ENCODE measurements around the gene C12orf60.

C12orf60 gene

DNA sequence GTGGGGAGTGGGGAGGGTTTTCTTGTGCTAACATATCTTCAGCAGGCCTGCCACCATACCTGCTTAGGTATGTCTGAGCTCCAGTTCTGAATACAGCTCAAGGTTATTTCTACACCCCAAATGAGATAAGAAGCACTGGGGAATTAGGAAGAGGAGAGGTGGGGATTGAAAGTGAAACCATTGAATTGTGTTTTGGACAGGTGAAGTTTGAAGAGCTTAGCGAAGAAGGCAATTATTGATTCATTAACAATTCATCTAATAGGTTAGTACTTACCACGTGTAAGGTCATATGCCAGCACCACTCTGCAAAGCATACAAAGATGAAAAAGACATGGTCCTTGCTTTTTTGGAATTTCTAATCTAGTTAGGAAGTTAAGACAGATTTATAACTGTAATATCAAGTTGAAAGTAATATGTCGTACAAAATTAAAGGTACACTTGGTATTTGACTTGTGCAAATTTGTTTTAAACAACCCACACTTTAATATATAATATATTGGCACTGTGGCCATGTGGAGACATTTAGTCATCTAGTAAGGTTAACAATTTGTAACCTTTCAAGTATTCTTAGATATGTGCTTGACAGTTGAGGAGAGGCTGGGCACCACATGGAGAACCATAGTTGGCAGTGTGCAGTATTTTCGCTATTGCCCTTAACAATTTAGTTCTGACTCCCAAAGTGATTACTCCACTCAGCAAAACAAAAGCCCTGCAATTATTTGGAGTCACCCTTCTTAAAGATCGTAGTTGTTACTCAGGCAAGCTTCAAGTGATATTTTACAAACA lies 6.9 kb downstream of the C12orf60 start:
- no peak for TF ChIP-seq CTCF (IDR thresholded peaks at IDR 0.05; ENCODE audit: extremely low read depth, missing control alignments)
- DNase-seq (ENCODE audit: low spot score): no peak

DNA sequence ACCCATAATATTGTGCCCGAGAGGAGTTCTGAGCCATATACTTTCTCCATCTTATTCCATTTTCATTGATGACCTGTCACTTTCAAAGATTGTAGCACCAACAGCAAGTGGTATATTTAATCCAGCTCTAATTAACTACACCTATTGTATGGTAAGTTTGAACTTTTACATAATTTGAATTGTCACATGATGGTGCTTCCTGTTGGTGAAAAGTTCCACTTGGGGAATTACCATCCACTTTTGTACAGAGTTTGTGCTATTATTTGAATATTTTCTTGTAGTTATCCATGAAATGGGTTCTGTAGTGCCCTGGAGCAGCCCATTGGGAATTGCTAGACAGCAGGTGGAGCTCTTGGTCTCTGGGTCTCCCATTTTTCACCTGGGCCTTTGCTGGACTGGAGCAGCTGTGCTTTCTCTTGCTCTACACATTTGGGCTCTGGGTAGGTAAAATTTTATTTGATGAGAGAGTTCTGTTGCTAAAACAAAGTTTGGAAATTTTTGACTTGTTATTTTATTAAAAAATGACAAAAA lies 7.5 kb downstream of the C12orf60 start:
- peak; percentile 19 for TF ChIP-seq CTCF (IDR thresholded peaks at IDR 0.05; ENCODE audit: extremely low read depth, missing control alignments)
- no peak for DNase-seq (ENCODE audit: low spot score)

DNA sequence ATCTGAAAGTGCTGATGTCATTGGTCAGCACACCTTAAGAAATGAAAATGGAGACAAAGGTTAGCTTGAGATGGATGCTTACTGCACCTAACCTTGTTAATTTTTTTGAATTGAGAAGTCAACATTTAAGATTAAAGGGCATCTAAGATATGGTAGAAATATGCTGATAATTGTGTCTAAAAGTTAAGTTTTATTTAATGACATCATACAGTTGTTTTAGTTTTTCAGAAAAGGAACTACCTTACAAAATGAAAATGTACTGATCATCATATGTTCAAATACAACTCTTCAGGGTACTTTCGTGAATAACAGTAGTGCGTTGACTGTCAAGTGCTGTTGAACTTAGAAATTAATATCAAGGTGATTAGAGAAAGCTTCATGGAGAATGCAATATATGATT lies 8.0 kb downstream of the C12orf60 start:
- no peak for TF ChIP-seq CTCF (IDR thresholded peaks at IDR 0.05; ENCODE audit: extremely low read depth, missing control alignments)
- no peak for DNase-seq (ENCODE audit: low spot score)

DNA sequence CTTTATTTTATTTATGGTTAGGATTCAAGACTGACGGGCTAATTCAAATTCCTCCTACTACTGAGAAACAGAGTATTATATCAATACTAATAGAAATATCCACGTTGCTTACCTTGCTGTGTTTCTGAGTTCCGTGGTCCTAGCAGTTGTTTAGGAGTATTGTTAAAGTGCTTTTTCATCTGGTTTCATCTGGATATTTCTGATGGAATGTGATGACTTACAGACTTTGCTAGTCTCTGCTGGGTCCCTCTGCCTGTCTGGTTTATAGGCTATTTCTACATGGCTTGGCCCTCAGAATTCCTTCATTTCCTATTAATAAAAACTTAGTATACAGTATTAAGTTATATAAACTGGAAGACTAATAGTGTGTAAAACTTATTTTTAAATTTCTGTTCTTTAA lies 10.5 kb downstream of the C12orf60 start, which contains the start of gene SMCO3:
Gene SMCO3, minus strand, starts transcription at position 169 of the 400 bp plus-strand sequence. CDS start 7,502 bp downstream, outside the sequence.
- TF ChIP-seq CTCF (IDR thresholded peaks at IDR 0.05; ENCODE audit: extremely low read depth, missing control alignments): no peak
- DNase-seq (ENCODE audit: low spot score): no peak

- DNase-seq (ENCODE audit: low spot score): no peak
- no peak for TF ChIP-seq CTCF (IDR thresholded peaks at IDR 0.05; ENCODE audit: extremely low read depth, missing control alignments)
Measured at GRCh38 chr12:14824012-14824634, 20.7 kb downstream of the C12orf60 start.

GRCh38 chr12:14825256-14825655 lies 21.8 kb downstream of the C12orf60 start:
- TF ChIP-seq CTCF (IDR thresholded peaks at IDR 0.05; ENCODE audit: extremely low read depth, missing control alignments): no peak
- DNase-seq (ENCODE audit: low spot score): no peak

DNA sequence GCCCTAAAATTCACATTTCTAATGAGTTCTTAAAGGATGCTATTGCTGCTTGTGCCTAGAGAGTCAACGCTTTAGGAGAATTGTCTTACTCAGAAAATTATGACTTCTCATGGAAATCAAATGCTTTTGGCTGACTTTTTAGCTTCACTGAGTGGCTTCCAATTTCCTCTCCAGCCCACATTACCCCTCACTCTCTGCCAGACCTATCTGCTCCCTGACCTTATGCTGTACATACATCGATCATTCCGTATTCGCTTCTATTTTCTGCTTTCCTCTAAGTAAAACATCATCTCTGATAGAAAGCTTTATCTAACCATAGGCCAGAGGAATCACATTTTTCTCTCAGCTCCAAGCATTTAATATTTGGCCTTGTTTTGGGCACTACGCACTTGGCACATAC lies 23.0 kb downstream of the C12orf60 start:
- TF ChIP-seq CTCF (IDR thresholded peaks at IDR 0.05; ENCODE audit: extremely low read depth, missing control alignments): no peak
- DNase-seq (ENCODE audit: low spot score): no peak
